KMS-11 (cell line): Measurements from ENCODE around the gene SLC35E3.

Experiments
- H2AFZ ChIP-seq: fragments of 200-600 bp; sonication (generic); 2 replicates; pipeline ENCODE4 v1.6.1; 2016; ENCODE audit warnings: antibody characterized with exemption, mixed run types, low read depth
- H3K27ac ChIP-seq: fragments of 200-600 bp; sonication (generic); 2 replicates; pipeline ENCODE4 v1.6.1; 2016; ENCODE audit warnings: mild to moderate bottlenecking, mixed run types
- H3K27me3 ChIP-seq: fragments of 200-600 bp; sonication (generic); 2 replicates; pipeline ENCODE4 v1.6.1; 2017; ENCODE audit warnings: mild to moderate bottlenecking, low read depth, mixed run types, moderate library complexity; ENCODE audit not compliant: insufficient read depth
- H3K36me3 ChIP-seq: fragments of 200-600 bp; sonication (generic); 2 replicates; pipeline ENCODE4 v1.6.1; 2017; ENCODE audit warnings: mild to moderate bottlenecking, mixed run types; ENCODE audit not compliant: insufficient read depth
- H3K4me1 ChIP-seq: fragments of 200-600 bp; sonication (generic); 2 replicates; pipeline ENCODE4 v1.6.1; 2016; ENCODE audit warnings: mild to moderate bottlenecking, low read depth, mixed run types; ENCODE audit not compliant: poor library complexity, severe bottlenecking
- H3K4me2 ChIP-seq: fragments of 200-600 bp; sonication (generic); 2 replicates; pipeline ENCODE4 v1.7.0; 2016; ENCODE audit warnings: mild to moderate bottlenecking, mixed run types
- H3K4me3 ChIP-seq: fragments of 200-600 bp; sonication (generic); IDR thresholded peaks from 2 replicates; pipeline ENCODE4 v1.6.1; 2017; ENCODE audit warnings: low read depth, low read length, mixed read lengths; ENCODE audit not compliant: insufficient read depth
- H3K79me2 ChIP-seq: fragments of 200-600 bp; sonication (generic); 2 replicates; pipeline ENCODE4 v1.6.1; 2016; ENCODE audit warnings: low read depth, mixed run types; ENCODE audit not compliant: insufficient read depth
- H3K9ac ChIP-seq: fragments of 200-600 bp; sonication (generic); 2 replicates; pipeline ENCODE4 v1.6.1; 2016; ENCODE audit warnings: mild to moderate bottlenecking, mixed run types
- H4K20me1 ChIP-seq: fragments of 200-600 bp; sonication (generic); 2 replicates; pipeline ENCODE4 v1.6.1; 2016; ENCODE audit warnings: mild to moderate bottlenecking, mixed run types; ENCODE audit not compliant: insufficient read depth
- CTCF ChIP-seq: fragments of 200-600 bp; sonication (generic); conservative IDR thresholded peaks from 2 replicates; pipeline ENCODE4 v1.6.1; 2017; ENCODE audit warnings: low read depth, mild to moderate bottlenecking, antibody characterized with exemption, low read length, moderate library complexity, mixed read lengths

SLC35E3 gene

GRCh38 chr12:68824131-68824530 is 78.2 kb downstream of the SLC35E3 start:
- peaks cover 47% of the 10 kb centered on the region; the same call in 1 of the 2 replicates for H3K36me3 ChIP-seq
- no peaks in the 10 kb centered on the region for H4K20me1 ChIP-seq
- H3K79me2 ChIP-seq, result 0 out of 2 replicates have a peak, but pooled peaks cover 5% of the 10 kb centered on the region
- no peak overlapping the region for H2AFZ ChIP-seq
- H3K27me3 ChIP-seq, result no peaks in the 10 kb centered on the region
- no peak overlapping the region for H3K4me3 ChIP-seq
- H3K9ac ChIP-seq, result no peak overlapping the region
- no peak overlapping the region for H3K27ac ChIP-seq
- H3K4me1 ChIP-seq, result no peaks in the 10 kb centered on the region
- no peak overlapping the region for H3K4me2 ChIP-seq
- no peak for TF ChIP-seq CTCF

- H3K4me3 ChIP-seq, result no peak overlapping the region
- H3K4me1 ChIP-seq, result peaks cover under 1% of the 10 kb centered on the region
- no peak overlapping the region for H2AFZ ChIP-seq
- no peaks in the 10 kb centered on the region for H4K20me1 ChIP-seq
- no peak overlapping the region for H3K4me2 ChIP-seq
- TF ChIP-seq CTCF, result no peak
- H3K79me2 ChIP-seq, result no peaks in the 10 kb centered on the region
- no peaks in the 10 kb centered on the region for H3K27me3 ChIP-seq
- no peak overlapping the region for H3K9ac ChIP-seq
- H3K36me3 ChIP-seq, result peaks cover 44% of the 10 kb centered on the region; the same call in 1 of the 2 replicates
- H3K27ac ChIP-seq, result no peak overlapping the region
Observed at GRCh38 chr12:68824597-68825250, 78.7 kb downstream of the SLC35E3 start.

GRCh38 chr12:68825569-68826217 is 79.7 kb downstream of the SLC35E3 start:
- H3K36me3 ChIP-seq, result peaks cover 34% of the 10 kb centered on the region; the same call in 1 of the 2 replicates
- no peak overlapping the region for H3K4me3 ChIP-seq
- H3K79me2 ChIP-seq, result no peaks in the 10 kb centered on the region
- H3K4me2 ChIP-seq, result no peak overlapping the region
- no peak overlapping the region for H2AFZ ChIP-seq
- H3K27me3 ChIP-seq, result no peaks in the 10 kb centered on the region
- peaks cover 6% of the 10 kb centered on the region for H3K4me1 ChIP-seq
- no peak overlapping the region for H3K27ac ChIP-seq
- TF ChIP-seq CTCF, result no peak
- H4K20me1 ChIP-seq, result no peaks in the 10 kb centered on the region
- H3K9ac ChIP-seq, result no peak overlapping the region

DNA sequence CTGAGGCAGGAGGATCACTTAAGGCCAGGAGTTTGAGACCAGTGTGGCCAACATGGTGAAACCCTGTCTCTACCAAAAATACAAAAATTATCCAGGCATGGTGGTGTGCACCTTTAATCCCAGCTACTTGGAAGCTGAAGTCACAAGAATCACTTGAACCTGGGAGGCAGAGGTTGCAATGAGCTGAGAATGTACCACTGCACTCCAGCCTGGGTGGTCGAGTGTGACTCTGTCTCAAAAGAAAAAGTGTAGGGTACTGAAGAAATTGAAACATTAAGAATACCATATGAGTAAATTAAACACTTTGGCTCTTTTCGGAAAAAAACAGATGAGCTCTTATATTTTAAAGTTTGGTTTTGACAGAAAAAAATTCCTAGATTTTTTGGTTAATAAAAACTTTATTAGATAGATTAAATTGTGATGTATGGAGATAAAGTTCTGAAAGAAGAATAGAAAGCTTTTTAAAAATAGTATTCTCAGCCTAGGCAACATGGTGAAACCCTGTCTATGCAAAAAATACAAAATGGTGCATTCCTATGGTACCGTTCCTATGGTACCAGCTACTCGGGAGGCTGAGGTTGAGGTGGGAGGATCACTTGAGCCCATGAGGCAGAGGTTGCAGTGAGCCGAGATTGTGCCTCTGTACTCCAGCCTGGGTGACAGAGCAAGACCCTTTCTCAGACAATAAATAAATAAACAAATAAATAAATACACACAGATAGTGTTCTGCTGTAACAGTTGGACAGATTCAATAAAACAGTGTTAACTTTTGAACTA is 82.1 kb downstream of the SLC35E3 start:
- Histone ChIP-seq H3K36me3 (peaks cover 23% of the 10 kb centered on the region; the same call in 1 of the 2 replicates), H3K9ac (no peak overlapping the region), H4K20me1 (no peaks in the 10 kb centered on the region), H3K27ac (no peak overlapping the region), H3K4me3 (no peak overlapping the region), H3K4me2 (no peak overlapping the region), H3K4me1 (peaks cover 6% of the 10 kb centered on the region), H2AFZ (no peak overlapping the region), H3K79me2 (no peaks in the 10 kb centered on the region), H3K27me3 (no peaks in the 10 kb centered on the region)
- no peak for TF ChIP-seq CTCF
